Astrocyte (in vitro differentiated cells and primary cell): ENCODE measurements around the gene LSM11.

Experiments used
- EZH2 ChIP-seq: IDR thresholded peaks from 2 replicates; pipeline ENCODE4 v1.6.1; 2012; ENCODE audit warnings: mild to moderate bottlenecking, low read length, inconsistent platforms; ENCODE audit not compliant: insufficient read depth
- TF ChIP-seq, protein P1 (sequence below): IDR thresholded peaks from 2 replicates; pipeline ENCODE4 v1.5.1; 2011; ENCODE audit warnings: low read depth, mild to moderate bottlenecking, inconsistent platforms, low read length, moderate library complexity; ENCODE audit not compliant: insufficient read depth

DNA sequence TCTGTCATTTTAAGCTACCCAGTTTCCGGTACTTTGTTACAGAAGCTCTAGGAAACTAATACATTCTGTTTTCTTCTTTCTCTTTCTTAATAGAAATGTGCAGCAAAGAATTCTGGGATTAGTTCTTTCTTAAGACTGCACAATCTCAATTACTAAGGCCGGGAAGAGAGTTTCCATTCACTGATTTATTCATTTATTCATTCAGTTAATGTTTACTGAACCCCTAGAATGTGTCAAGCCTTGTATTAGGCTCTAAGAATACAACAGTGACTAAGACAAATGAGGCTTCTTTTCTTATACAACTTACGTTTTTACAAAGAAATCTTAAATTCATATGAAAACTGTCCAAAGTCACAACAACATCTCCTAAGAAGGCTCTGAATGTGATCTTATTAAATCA, 39.8 kb upstream of the LSM11 start:
- TF ChIP-seq EZH2: no peak
- TF ChIP-seq, protein P1, sequence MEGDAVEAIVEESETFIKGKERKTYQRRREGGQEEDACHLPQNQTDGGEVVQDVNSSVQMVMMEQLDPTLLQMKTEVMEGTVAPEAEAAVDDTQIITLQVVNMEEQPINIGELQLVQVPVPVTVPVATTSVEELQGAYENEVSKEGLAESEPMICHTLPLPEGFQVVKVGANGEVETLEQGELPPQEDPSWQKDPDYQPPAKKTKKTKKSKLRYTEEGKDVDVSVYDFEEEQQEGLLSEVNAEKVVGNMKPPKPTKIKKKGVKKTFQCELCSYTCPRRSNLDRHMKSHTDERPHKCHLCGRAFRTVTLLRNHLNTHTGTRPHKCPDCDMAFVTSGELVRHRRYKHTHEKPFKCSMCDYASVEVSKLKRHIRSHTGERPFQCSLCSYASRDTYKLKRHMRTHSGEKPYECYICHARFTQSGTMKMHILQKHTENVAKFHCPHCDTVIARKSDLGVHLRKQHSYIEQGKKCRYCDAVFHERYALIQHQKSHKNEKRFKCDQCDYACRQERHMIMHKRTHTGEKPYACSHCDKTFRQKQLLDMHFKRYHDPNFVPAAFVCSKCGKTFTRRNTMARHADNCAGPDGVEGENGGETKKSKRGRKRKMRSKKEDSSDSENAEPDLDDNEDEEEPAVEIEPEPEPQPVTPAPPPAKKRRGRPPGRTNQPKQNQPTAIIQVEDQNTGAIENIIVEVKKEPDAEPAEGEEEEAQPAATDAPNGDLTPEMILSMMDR: no peak
